Right kidney (tissue), 1 donor: Measurements from ENCODE around the gene CTAG2.
"Not testable (repeated sequence)": the region's sequence is repeated elsewhere in the genome, so short reads cannot be mapped to it uniquely, and the experiment has no call there.

ENCODE experiments used
- DNase-seq: peaks from one replicate; pipeline ENCODE4 v3.0.0-alpha.2; 2016

The CTAG2 gene

GRCh38 chrX:154645745-154646378 is 7.5 kb downstream of the CTAG2 start:
- not testable (repeated sequence) for DNase-seq

GRCh38 chrX:154643708-154644107 is 9.7 kb downstream of the CTAG2 start:
- DNase-seq, result not testable (repeated sequence)

- DNase-seq, result not testable (repeated sequence)
These were observed 11.6 kb downstream of the CTAG2 start for GRCh38 chrX:154641740-154642139.

GRCh38 chrX:154633661-154634060 is 19.7 kb downstream of the CTAG2 start:
- DNase-seq, result not testable (repeated sequence)

- DNase-seq, result not testable (repeated sequence)
These were observed 22.4 kb downstream of the CTAG2 start for GRCh38 chrX:154630949-154631348.

- DNase-seq, result not testable (repeated sequence)
These were observed 24.4 kb downstream of the CTAG2 start for GRCh38 chrX:154628960-154629359.

GRCh38 chrX:154620767-154621414 is 32.5 kb downstream of the CTAG2 start:
- DNase-seq, result not testable (repeated sequence)

GRCh38 chrX:154619182-154619581 is 34.2 kb downstream of the CTAG2 start, which contains the start of gene CTAG1B:
Gene CTAG1B, minus strand, starts transcription at chrX:154619282. Its CDS starts 64 bp downstream, at chrX:154619218.
- not testable (repeated sequence) for DNase-seq

GRCh38 chrX:154613586-154613985 is 39.8 kb downstream of the CTAG2 start:
- DNase-seq, result not testable (repeated sequence)

- not testable (repeated sequence) for DNase-seq
These were observed 42.2 kb downstream of the CTAG2 start for GRCh38 chrX:154611146-154611545.

GRCh38 chrX:154608823-154609222 is 44.6 kb downstream of the CTAG2 start:
- not testable (repeated sequence) for DNase-seq

- not testable (repeated sequence) for DNase-seq
These were observed 45.4 kb downstream of the CTAG2 start for GRCh38 chrX:154607976-154608375.

- no peak for DNase-seq
These were observed 46.0 kb downstream of the CTAG2 start for GRCh38 chrX:154607370-154607769.

- DNase-seq, result no peak
These were observed 47.8 kb downstream of the CTAG2 start for GRCh38 chrX:154605566-154605965.

- no peak for DNase-seq
These were observed 49.6 kb downstream of the CTAG2 start for GRCh38 chrX:154603438-154604430.

GRCh38 chrX:154602766-154603437 is 50.5 kb downstream of the CTAG2 start:
- no peak for DNase-seq

- DNase-seq, result no peak
These were observed 51.2 kb downstream of the CTAG2 start for GRCh38 chrX:154602226-154602625.
